Activated B cell treated with CpG ODN at 0.5 μM for 24 hours (primary cell): Measurements from ENCODE around the gene HEXD. TPM values are rescaled to one million over a fixed set of nuclear protein-coding genes. Genes with fewer than 3 reads are reported as not detected.

Source experiments
- ATAC-seq: fragments of 200-7000 bp; cut with Tn5 transposase; one replicate; pipeline ENCODE4 v1.10.0; 2021; ENCODE audit warnings: low read depth, mild to moderate bottlenecking, moderate library complexity
- CTCF ChIA-PET: fragments of 350-600 bp; sonication (Branson Sonifier 250); formaldehyde crosslinking; loops from one replicate; lab custom pipeline; 2021; ENCODE audit warnings: antibody characterized with exemption; lab: Charles Lee
- POLR2A ChIA-PET: fragments of 350-600 bp; sonication (Branson Sonifier 250); formaldehyde crosslinking; loops from one replicate; lab custom pipeline; 2021; ENCODE audit warnings: antibody characterized with exemption; lab: Charles Lee
- DNase-seq: peaks from one replicate; pipeline ENCODE4 v3.0.0; 2022
- H3K27ac Mint-ChIP-seq: one replicate; pipeline ENCODE4 v1.8.0; 2020; ENCODE audit warnings: mixed read lengths
- H3K27me3 Mint-ChIP-seq: one replicate; pipeline ENCODE4 v1.8.0; 2021; ENCODE audit warnings: mixed read lengths
- H3K36me3 Mint-ChIP-seq: one replicate; pipeline ENCODE4 v1.8.0; 2021; ENCODE audit warnings: low read depth, mixed read lengths
- H3K4me1 Mint-ChIP-seq: one replicate; pipeline ENCODE4 v1.8.0; 2021; ENCODE audit warnings: mixed read lengths
- H3K4me3 Mint-ChIP-seq: one replicate; pipeline ENCODE4 v1.8.0; 2020; ENCODE audit warnings: mild to moderate bottlenecking, mixed read lengths
- H3K9me3 Mint-ChIP-seq: one replicate; pipeline ENCODE4 v1.8.0; 2020; ENCODE audit warnings: mixed read lengths
- CTCF ChIP-seq: fragments of 200-600 bp; IDR thresholded peaks from one replicate; pipeline ENCODE4 v1.8.0; 2022; ENCODE audit warnings: antibody characterized with exemption, mild to moderate bottlenecking
- intact Hi-C: fragments of 100-400 bp; cut with micrococcal nuclease; formaldehyde crosslinking; loops from one replicate; pipeline ENCODE4 v1.15.1; 2024
- total RNA-seq: library from RNA; stranded (reverse); gene quantifications from 2 replicates; pipeline ENCODE4 v1.2.3, GENCODE V29; 2022

HEXD gene
- total RNA-seq, 1 donor from 2014 or later = 88.8 TPM

DNA sequence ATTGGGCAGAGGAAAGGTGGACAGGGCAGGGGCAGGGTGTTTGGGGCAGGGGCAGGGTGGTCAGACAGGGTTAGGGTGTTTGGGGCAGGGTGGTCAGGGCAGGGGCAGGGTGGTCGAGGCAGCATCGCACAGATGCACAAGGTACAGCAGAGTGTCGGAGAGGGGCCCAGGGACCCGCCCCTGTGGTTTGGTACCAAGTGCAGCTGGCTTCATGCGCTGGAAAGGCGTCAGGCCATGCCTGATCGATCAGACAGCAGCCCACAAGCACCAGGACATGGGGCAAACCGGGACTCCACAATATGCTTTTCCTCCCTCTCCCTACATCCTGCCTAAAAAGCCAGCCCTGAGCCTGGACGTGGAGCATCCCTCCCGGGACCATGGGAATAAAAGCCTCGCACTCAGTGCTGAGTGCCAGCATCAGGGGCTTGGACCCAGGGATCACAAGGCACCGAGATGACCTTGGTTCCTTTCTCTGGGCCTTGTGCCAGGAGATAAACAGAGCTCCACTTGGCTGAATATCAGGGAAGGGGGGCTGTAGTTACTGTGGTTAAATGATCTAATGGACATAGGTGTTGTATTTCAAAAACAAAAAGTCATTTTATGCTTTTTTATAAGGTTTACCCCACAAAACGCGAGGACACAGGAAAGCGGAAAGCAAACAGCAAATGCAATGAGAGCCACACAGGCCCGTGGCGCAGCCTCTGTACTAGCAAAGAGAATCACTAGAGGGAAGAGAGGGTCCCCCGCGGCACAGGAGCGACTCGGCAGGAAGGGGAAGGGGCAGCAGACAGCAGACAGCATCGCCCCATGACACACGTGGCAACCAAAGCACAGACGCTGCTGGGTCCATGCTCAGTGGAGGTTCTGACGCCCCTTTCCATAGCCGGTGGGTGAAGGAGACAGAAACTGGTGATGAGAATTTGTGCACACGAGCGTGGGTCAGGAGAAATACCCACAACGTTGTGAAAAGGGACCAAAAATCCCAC, 5.3 kb upstream of the HEXD start:
- ChIA-PET POLR2A (no interaction called here), CTCF (no interaction called here)
- intact Hi-C loops = no loop called here
- Mint-ChIP-seq H3K36me3 (peaks cover 30% of the 10 kb centered on the region), H3K27ac (no peak overlapping the region), H3K9me3 (no peaks in the 10 kb centered on the region), H3K4me3 (no peak overlapping the region), H3K4me1 (peaks cover 24% of the 10 kb centered on the region), H3K27me3 (no peaks in the 10 kb centered on the region)
- ATAC-seq (no peak), DNase-seq (no peak)
- TF ChIP-seq CTCF = no peak

- peak; percentile 22 for ATAC-seq
- CTCF ChIA-PET = interaction anchor here (0.7 to 1.0 kb wide), 2 partner anchors 62 to 66 kb away, joined by 3 read pairs; no protein-coding TSS in a partner anchor
- no peak for TF ChIP-seq CTCF
These were observed 3.4 kb upstream of the HEXD start for GRCh38 chr17:82414548-82415281.

GRCh38 chr17:82415336-82415735, 2.8 kb upstream of the HEXD start:
- intact Hi-C loops = loop anchor here (5.0 kb wide), 2 partner anchors 208 to 282 kb away; partner anchors contain the start of gene RAB40B
- Mint-ChIP-seq H3K27me3 (no peaks in the 10 kb centered on the region), H3K4me3 (no peak overlapping the region), H3K9me3 (no peaks in the 10 kb centered on the region), H3K36me3 (peaks cover 26% of the 10 kb centered on the region), H3K4me1 (peaks cover 30% of the 10 kb centered on the region), H3K27ac (peak overlapping the region; percentile 37)
- ATAC-seq = no peak
- ChIA-PET CTCF (no interaction called here), POLR2A (interaction anchor here (1.2 kb wide), 1 partner anchor 34 kb away, joined by 3 read pairs; no protein-coding TSS in a partner anchor)
- no peak for TF ChIP-seq CTCF
- no peak for DNase-seq

More at GRCh38 chr17:82414548-82415281, 3.4 kb upstream of the HEXD start:
- Mint-ChIP-seq H3K4me1 (peaks cover 26% of the 10 kb centered on the region), H3K4me3 (no peak overlapping the region), H3K36me3 (peaks cover 20% of the 10 kb centered on the region), H3K27me3 (no peaks in the 10 kb centered on the region), H3K9me3 (no peaks in the 10 kb centered on the region), H3K27ac (peak overlapping the region; percentile 37)
- POLR2A ChIA-PET = interaction anchor here (0.6 to 1.5 kb wide), 3 partner anchors 35 to 248 kb away, joined by 3 to 4 read pairs (median 3); no protein-coding TSS in a partner anchor
- intact Hi-C loops = loop anchor here (1.0 to 5.0 kb wide), 4 partner anchors 63 to 283 kb away; partner anchors contain the start of gene RAB40B
- peak; percentile 64 for DNase-seq

DNA sequence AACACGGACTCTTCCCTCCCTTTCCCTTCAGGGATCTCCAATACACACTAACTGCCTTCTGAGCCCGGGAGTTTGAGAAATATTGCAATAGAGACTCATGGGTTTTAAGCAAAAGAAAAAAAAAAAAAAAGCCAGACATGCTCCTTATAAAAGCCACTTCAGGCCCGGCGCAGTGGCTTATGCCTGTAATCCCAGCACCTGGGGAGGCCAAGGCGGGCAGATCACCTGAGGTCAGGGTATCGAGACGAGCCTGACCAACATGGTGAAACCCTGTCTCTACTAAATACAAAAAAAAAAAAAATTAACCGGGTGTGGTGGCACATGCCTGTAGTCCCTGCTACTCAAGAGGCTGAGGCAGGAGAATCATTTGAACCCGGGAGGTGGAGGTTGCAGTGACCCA, 2.4 kb upstream of the HEXD start:
- H3K27me3 Mint-ChIP-seq = no peaks in the 10 kb centered on the region

More for the DNA sequence above, 2.4 kb upstream of the HEXD start:
- no peak for ATAC-seq
- Mint-ChIP-seq H3K27ac (no peak overlapping the region), H3K9me3 (no peaks in the 10 kb centered on the region), H3K4me3 (no peak overlapping the region), H3K36me3 (peaks cover 29% of the 10 kb centered on the region), H3K4me1 (peaks cover 30% of the 10 kb centered on the region)
- no peak for TF ChIP-seq CTCF
- POLR2A ChIA-PET = no interaction called here
- CTCF ChIA-PET = no interaction called here
- intact Hi-C loops = loop anchor here (5.0 kb wide), 2 partner anchors 208 to 282 kb away; partner anchors contain the start of gene RAB40B
- DNase-seq = no peak
